ENCODE results near the gene FNDC3B.
"Not testable (repeated sequence)": the region's sequence is repeated elsewhere in the genome, so short reads cannot be mapped to it uniquely, and the experiment has no call there.

- TF ChIP-seq CTCF (IDR thresholded peaks at IDR 0.05; ENCODE audit: low read depth, low read length); POLR2A (IDR thresholded peaks at IDR 0.05; ENCODE audit: extremely low read depth, insufficient read length): not testable (repeated sequence)
Observed at GRCh38 chr3:171998731-171999130, 40.6 kb upstream of the FNDC3B start.
